SK-N-SH (cell line): ENCODE measurements around the gene IGSF3.
"Not testable (repeated sequence)": the region's sequence is repeated elsewhere in the genome, so short reads cannot be mapped to it uniquely, and the experiment has no call there.

Experiments
- CTCF ChIP-seq: fragments of 200-600 bp; sonication (generic); IDR thresholded peaks from 2 replicates; pipeline ENCODE4 v1.6.1; 2017; ENCODE audit warnings: antibody characterized with exemption, mild to moderate bottlenecking, moderate library complexity
- FOSL2 ChIP-seq: IDR thresholded peaks from 2 replicates; pipeline ENCODE4 v1.4.0; 2012; ENCODE audit warnings: low read depth, mild to moderate bottlenecking, moderate library complexity, borderline replicate concordance
- RFX5 ChIP-seq: IDR thresholded peaks from 2 replicates; pipeline ENCODE4 v1.6.1; 2012; ENCODE audit warnings: mild to moderate bottlenecking, improper control_type of control experiment, low read length
- USF1 ChIP-seq: IDR thresholded peaks from 2 replicates; pipeline ENCODE4 v1.4.0; 2012; ENCODE audit warnings: low read depth, borderline replicate concordance
- YY1 ChIP-seq: IDR thresholded peaks from 2 replicates; pipeline ENCODE4 v1.4.0; 2012; ENCODE audit warnings: low read depth, mild to moderate bottlenecking

- TF ChIP-seq RFX5, CTCF, USF1, YY1, FOSL2: not testable (repeated sequence)
Observed at GRCh38 chr1:116650781-116651180, 16.8 kb downstream of the IGSF3 start.
